ENCODE data around the gene ZNF519.
"Not testable (repeated sequence)": the region's sequence is repeated elsewhere in the genome, so short reads cannot be mapped to it uniquely, and the experiment has no call there.

The ZNF519 gene

GRCh38 chr18:14132271-14132700, at the start of gene ZNF519:
Gene ZNF519, minus strand, starts transcription at chr18:14132435. Its CDS starts 158 bp downstream, at chr18:14132277.
- in situ Hi-C loops (cut with MboI; ENCODE audit: low sequenced_read_pairs), result not testable (repeated sequence)

- in situ Hi-C loops (cut with MboI; ENCODE audit: low sequenced_read_pairs), result no loop called here
Measured at GRCh38 chr18:14179306-14179705, 47.1 kb upstream of the ZNF519 start.

GRCh38 chr18:14178321-14179196, 46.3 kb upstream of the ZNF519 start:
- in situ Hi-C loops (cut with MboI; ENCODE audit: low sequenced_read_pairs), result not testable (repeated sequence)

- in situ Hi-C loops (cut with MboI; ENCODE audit: low sequenced_read_pairs), result not testable (repeated sequence)
Measured at GRCh38 chr18:14177540-14178320, 45.5 kb upstream of the ZNF519 start.

- in situ Hi-C loops (cut with MboI; ENCODE audit: low sequenced_read_pairs), result not testable (repeated sequence)
Measured at GRCh38 chr18:14175404-14175803, 43.2 kb upstream of the ZNF519 start.

GRCh38 chr18:14174706-14175085, 42.5 kb upstream of the ZNF519 start:
- in situ Hi-C loops (cut with MboI; ENCODE audit: low sequenced_read_pairs), result no loop called here

- in situ Hi-C loops (cut with MboI; ENCODE audit: low sequenced_read_pairs), result not testable (repeated sequence)
Measured at GRCh38 chr18:14174002-14174705, 41.9 kb upstream of the ZNF519 start.

GRCh38 chr18:14173116-14173951, 41.1 kb upstream of the ZNF519 start:
- in situ Hi-C loops (cut with MboI; ENCODE audit: low sequenced_read_pairs), result not testable (repeated sequence)

- in situ Hi-C loops (cut with MboI; ENCODE audit: low sequenced_read_pairs), result not testable (repeated sequence)
Measured at GRCh38 chr18:14172142-14173115, 40.2 kb upstream of the ZNF519 start.

- in situ Hi-C loops (cut with MboI; ENCODE audit: low sequenced_read_pairs), result not testable (repeated sequence)
Measured at GRCh38 chr18:14171301-14172141, 39.3 kb upstream of the ZNF519 start.

GRCh38 chr18:14170367-14171036, 38.3 kb upstream of the ZNF519 start:
- in situ Hi-C loops (cut with MboI; ENCODE audit: low sequenced_read_pairs), result not testable (repeated sequence)

- in situ Hi-C loops (cut with MboI; ENCODE audit: low sequenced_read_pairs), result not testable (repeated sequence)
Measured at GRCh38 chr18:14162915-14163314, 30.7 kb upstream of the ZNF519 start.

GRCh38 chr18:14151564-14152113, 19.4 kb upstream of the ZNF519 start:
- in situ Hi-C loops (cut with MboI; ENCODE audit: low sequenced_read_pairs), result not testable (repeated sequence)

GRCh38 chr18:14150766-14151165, 18.5 kb upstream of the ZNF519 start:
- in situ Hi-C loops (cut with MboI; ENCODE audit: low sequenced_read_pairs), result not testable (repeated sequence)

GRCh38 chr18:14149916-14150420, 17.7 kb upstream of the ZNF519 start:
- in situ Hi-C loops (cut with MboI; ENCODE audit: low sequenced_read_pairs), result not testable (repeated sequence)

GRCh38 chr18:14149121-14149850, 17.1 kb upstream of the ZNF519 start:
- in situ Hi-C loops (cut with MboI; ENCODE audit: low sequenced_read_pairs), result not testable (repeated sequence)
